HepG2 (cell line): ENCODE results near the gene LRR1. TPM values are rescaled to one million over a fixed set of nuclear protein-coding genes. Genes with fewer than 3 reads are reported as not detected.

Experiments used
- ADNP ChIP-seq: sonication (generic); formaldehyde crosslinking; IDR thresholded peaks from 2 replicates; pipeline ENCODE4 v1.4.0; 2020; ENCODE audit warnings: missing genetic modification reagents
- AKAP8 ChIP-seq: sonication (generic); formaldehyde crosslinking; IDR thresholded peaks from 2 replicates; pipeline ENCODE4 v1.5.1; 2020; ENCODE audit warnings: mild to moderate bottlenecking, missing genetic modification reagents
- BCLAF1 ChIP-seq: fragments of 450-650 bp; IDR thresholded peaks from 2 replicates; pipeline ENCODE4 v1.6.1; 2017; ENCODE audit warnings: mild to moderate bottlenecking
- CREB1 ChIP-seq, 2 experiments: fragments of 450-650 bp in 1 of 2; IDR thresholded peaks; 2 replicates each; pipeline ENCODE4 v1.6.1; 2016 to 2017; ENCODE audit warnings: control low read depth in 1 of 2, mild to moderate bottlenecking in 1 of 2, missing compliant biosample characterization in 1 of 2, missing genetic modification characterization in 1 of 2
- NFYC ChIP-seq: IDR thresholded peaks from 2 replicates; pipeline ENCODE4 v1.6.1; 2016; ENCODE audit warnings: missing genetic modification reagents, missing compliant biosample characterization
- NR2F2 ChIP-seq: IDR thresholded peaks from 2 replicates; pipeline ENCODE4 v1.6.1; 2012; ENCODE audit warnings: low read depth, inconsistent platforms, borderline replicate concordance
- POLR2A ChIP-seq, 2 experiments: IDR thresholded peaks; 2 replicates each; pipeline ENCODE4 v1.6.1; 2011; ENCODE audit warnings: low read depth in 2 of 2, low read length in 2 of 2, mild to moderate bottlenecking in 1 of 2, moderate library complexity in 1 of 2; ENCODE audit not compliant: insufficient read depth in 1 of 2
- SALL1 ChIP-seq: sonication (generic); formaldehyde crosslinking; IDR thresholded peaks from 2 replicates; pipeline ENCODE4 v1.8.0; 2022; ENCODE audit warnings: mild to moderate bottlenecking, missing genetic modification reagents
- SKI ChIP-seq: fragments of 450-650 bp; IDR thresholded peaks from one replicate; pipeline ENCODE4 v1.6.1; 2018; ENCODE audit warnings: mild to moderate bottlenecking; ENCODE audit not compliant: partially characterized antibody
- TBP ChIP-seq: sonication (generic); formaldehyde crosslinking; IDR thresholded peaks from 2 replicates; pipeline ENCODE4 v1.5.0; 2020; ENCODE audit warnings: missing genetic modification reagents
- TP53 ChIP-seq: sonication (generic); formaldehyde crosslinking; conservative IDR thresholded peaks from 2 replicates; pipeline ENCODE4 v1.4.0; 2020; ENCODE audit warnings: missing genetic modification reagents
- ZBTB43 ChIP-seq: sonication (generic); formaldehyde crosslinking; conservative IDR thresholded peaks from 2 replicates; pipeline ENCODE4 v1.4.0; 2020; ENCODE audit warnings: missing genetic modification reagents
- ZBTB46 ChIP-seq: sonication (generic); formaldehyde crosslinking; IDR thresholded peaks from 2 replicates; pipeline ENCODE4 v1.4.0; 2020; ENCODE audit warnings: mild to moderate bottlenecking, missing genetic modification reagents, borderline replicate concordance
- ZBTB7B ChIP-seq: sonication (generic); formaldehyde crosslinking; IDR thresholded peaks from 2 replicates; pipeline ENCODE4 v1.4.0; 2020; ENCODE audit warnings: missing genetic modification reagents
- ZFP62 ChIP-seq: sonication (generic); formaldehyde crosslinking; IDR thresholded peaks from 2 replicates; pipeline ENCODE4 v1.4.0; 2020; ENCODE audit warnings: missing genetic modification reagents
- ZNF12 ChIP-seq: sonication (generic); formaldehyde crosslinking; IDR thresholded peaks from 2 replicates; pipeline ENCODE4 v1.5.0; 2020; ENCODE audit warnings: missing genetic modification reagents
- ZNF24 ChIP-seq: fragments of 450-650 bp; IDR thresholded peaks from 2 replicates; pipeline ENCODE4 v1.6.1; 2017; ENCODE audit warnings: antibody characterized with exemption, mild to moderate bottlenecking
- ZNF362 ChIP-seq: sonication (generic); formaldehyde crosslinking; IDR thresholded peaks from 2 replicates; pipeline ENCODE4 v1.4.0; 2020; ENCODE audit warnings: missing genetic modification reagents, mild to moderate bottlenecking, borderline replicate concordance
- ZNF503 ChIP-seq: sonication (generic); formaldehyde crosslinking; IDR thresholded peaks from 2 replicates; pipeline ENCODE4 v1.4.0; 2020; ENCODE audit warnings: missing genetic modification reagents
- ZNF530 ChIP-seq: sonication (generic); formaldehyde crosslinking; IDR thresholded peaks from 2 replicates; pipeline ENCODE4 v1.5.0; 2020; ENCODE audit warnings: low read depth, mild to moderate bottlenecking, missing genetic modification reagents
- ZSCAN9 ChIP-seq: IDR thresholded peaks from 2 replicates; pipeline ENCODE4 v1.6.1; 2016; ENCODE audit warnings: borderline replicate concordance
- polyA plus RNA-seq, 8 experiments: library from polyadenylated mRNA; depleted of rRNA in 3 of 8; stranded (reverse) in 7 of 8; unstranded in 1 of 8; fragments of >200 nt; fragmentation: Illumina TruSeq in 4 of 8; extraction: Trizol in 4 of 8; gene quantifications; 2 replicates each; pipeline versions ENCODE4 v1.2.1 to v1.2.3, GENCODE V29; 2011 to 2016; ENCODE audit warnings: low read depth in 4 of 8, missing spikeins in 1 of 8, mixed read lengths in 1 of 8; ENCODE audit not compliant: insufficient read depth in 1 of 8
- total RNA-seq, 5 experiments: library from RNA; depleted of rRNA; stranded (reverse); fragments of >200 nt; fragmentation: Illumina TruSeq; extraction: Trizol; gene quantifications; 2 replicates each; pipeline ENCODE4 v1.2.3, GENCODE V29; 2016; ENCODE audit warnings: low read depth in 1 of 5

LRR1 gene
- total and polyA plus RNA-seq, 2 of the 13 experiments (the other 11 are each of a cell fraction or from before 2014, with no cell fraction given): 7.0 to 36.2 TPM

- TF ChIP-seq ZNF503: peak; percentile 33; the same call in 1 of the 2 replicates
- peak; percentile 3; the same call in 1 of the 2 replicates for TF ChIP-seq ZNF362 (CRISPR knock-in tag)
- TF ChIP-seq ZNF12 (CRISPR knock-in tag): peak; percentile 37; the same call in 1 of the 2 replicates
- TF ChIP-seq ZSCAN9 (CRISPR knock-in tag): peak; percentile 37; the same call in 1 of the 2 replicates
- TF ChIP-seq SKI: no peak
- TF ChIP-seq ZBTB43 (CRISPR knock-in tag): no peak
- no peak; the same call in 1 of the 2 replicates for TF ChIP-seq NFYC (CRISPR knock-in tag)
- no peak; the same call in 1 of the 2 replicates for TF ChIP-seq ZFP62 (CRISPR knock-in tag)
- peak; percentile 85; the same call in 1 of the 2 replicates for TF ChIP-seq ZBTB46 (CRISPR knock-in tag)
- TF ChIP-seq SALL1: peak; percentile 77
- peak; percentile 54; the same call in 1 of the 2 replicates for TF ChIP-seq NR2F2
- TF ChIP-seq ZNF530 (CRISPR knock-in tag): no peak
- no peak for TF ChIP-seq BCLAF1
- no peak for TF ChIP-seq TBP (CRISPR knock-in tag)
- no peak; the same call in 1 of the 2 replicates for TF ChIP-seq CREB1 (IDR thresholded peaks at IDR 0.05)
- no peak for TF ChIP-seq CREB1 (CRISPR knock-in tag; IDR thresholded peaks at IDR 0.05)
- no peak for TF ChIP-seq ZNF24
- peak; percentile 74 to 83 for TF ChIP-seq POLR2A (IDR thresholded peaks at IDR 0.05; ENCODE audit: insufficient read depth in 1 of 2, low read depth in 2 of 2, low read length in 2 of 2)
- peak; percentile 88 for TF ChIP-seq ZBTB7B
- TF ChIP-seq ADNP: no peak
- no peak for TF ChIP-seq AKAP8 (CRISPR knock-in tag)
- peak; percentile 68; the same call in 1 of the 2 replicates for TF ChIP-seq TP53 (CRISPR knock-in tag)
Measured at GRCh38 chr14:49633640-49634546, 35.2 kb downstream of the LRR1 start (continued).
